Trophoblast cell (in vitro differentiated cells and primary cell): ENCODE results near the gene COA5.

ENCODE experiments used
- DNase-seq, 2 donors: peaks; one replicate each; pipeline ENCODE4 v3.0.0-alpha.2; 2016
- H2AFZ ChIP-seq: 2 replicates; pipeline ENCODE4 v1.6.1; 2013; ENCODE audit warnings: low read length, moderate library complexity, mild to moderate bottlenecking; ENCODE audit not compliant: insufficient read depth, poor library complexity
- H2AK5ac ChIP-seq: 2 replicates; pipeline ENCODE4 v1.6.1; 2013; ENCODE audit warnings: mild to moderate bottlenecking, low read length
- H2BK120ac ChIP-seq: 2 replicates; pipeline ENCODE4 v1.6.1; 2013; ENCODE audit warnings: low read length, mild to moderate bottlenecking, moderate library complexity; ENCODE audit not compliant: insufficient read depth, poor library complexity
- H2BK12ac ChIP-seq: 2 replicates; pipeline ENCODE4 v1.6.1; 2013; ENCODE audit warnings: mild to moderate bottlenecking, low read length, moderate library complexity
- H2BK5ac ChIP-seq: 2 replicates; pipeline ENCODE4 v1.6.1; 2013; ENCODE audit warnings: low read length, low read depth, moderate library complexity, mild to moderate bottlenecking; ENCODE audit not compliant: poor library complexity
- H3K14ac ChIP-seq: 2 replicates; pipeline ENCODE4 v1.6.1; 2013; ENCODE audit warnings: mild to moderate bottlenecking, low read length
- H3K18ac ChIP-seq: 2 replicates; pipeline ENCODE4 v1.6.1; 2013; ENCODE audit warnings: mild to moderate bottlenecking, low read length
- H3K23ac ChIP-seq: 2 replicates; pipeline ENCODE4 v1.6.1; 2013; ENCODE audit warnings: low read length
- H3K27ac ChIP-seq: 2 replicates; pipeline ENCODE4 v1.5.1; 2013; ENCODE audit warnings: low read depth, mild to moderate bottlenecking, inconsistent platforms, low read length, moderate library complexity
- H3K27me3 ChIP-seq: 2 replicates; pipeline ENCODE4 v1.6.1; 2013; ENCODE audit warnings: inconsistent platforms, mild to moderate bottlenecking, low read length, moderate library complexity; ENCODE audit not compliant: insufficient read depth
- H3K36me3 ChIP-seq, 2 experiments: 1 replicate in 1 of 2; 2 replicates in 1 of 2; pipeline ENCODE4 v1.6.1; 2013; ENCODE audit warnings: low read length in 2 of 2, mild to moderate bottlenecking in 2 of 2, moderate library complexity in 1 of 2; ENCODE audit not compliant: insufficient read depth in 2 of 2, control insufficient read depth in 1 of 2
- H3K4ac ChIP-seq: 2 replicates; pipeline ENCODE4 v1.6.1; 2013; ENCODE audit warnings: low read depth, mild to moderate bottlenecking, low read length, moderate library complexity
- H3K4me1 ChIP-seq, 2 experiments: 1 replicate in 1 of 2; 2 replicates in 1 of 2; pipeline ENCODE4 v1.6.1; 2013; ENCODE audit warnings: low read length in 2 of 2, mild to moderate bottlenecking in 2 of 2, moderate library complexity in 1 of 2; ENCODE audit not compliant: insufficient read depth in 2 of 2, control insufficient read depth in 1 of 2
- H3K4me2 ChIP-seq: 2 replicates; pipeline ENCODE4 v1.6.1; 2013; ENCODE audit warnings: inconsistent platforms, mild to moderate bottlenecking, low read length, moderate library complexity
- H3K4me3 ChIP-seq: 2 replicates; pipeline ENCODE4 v1.5.1; 2013; ENCODE audit warnings: mild to moderate bottlenecking, low read depth, low read length, inconsistent platforms
- H3K79me1 ChIP-seq: one replicate; pipeline ENCODE4 v1.6.1; 2013; ENCODE audit warnings: low read length
- H3K79me2 ChIP-seq: 2 replicates; pipeline ENCODE4 v1.6.1; 2013; ENCODE audit warnings: low read length, mild to moderate bottlenecking; ENCODE audit not compliant: control insufficient read depth, insufficient read depth, poor library complexity
- H3K9ac ChIP-seq: 2 replicates; pipeline ENCODE4 v1.6.1; 2013; ENCODE audit warnings: mild to moderate bottlenecking, low read length
- H3K9me3 ChIP-seq: 2 replicates; pipeline ENCODE4 v1.6.1; 2013; ENCODE audit warnings: low read depth, mild to moderate bottlenecking, control low read depth, inconsistent platforms, low read length; ENCODE audit not compliant: insufficient read depth
- H4K12ac ChIP-seq: 2 replicates; pipeline ENCODE4 v1.6.1; 2013; ENCODE audit warnings: low read depth, mild to moderate bottlenecking, low read length, moderate library complexity
- H4K8ac ChIP-seq: 2 replicates; pipeline ENCODE4 v1.6.1; 2013; ENCODE audit warnings: low read depth, mild to moderate bottlenecking, low read length, moderate library complexity
- H4K91ac ChIP-seq: one replicate; pipeline ENCODE4 v1.6.1; 2013; ENCODE audit warnings: low read depth, mild to moderate bottlenecking, low read length, moderate library complexity
- WGBS: extraction: QIAGEN DNeasy Blood & Tissue Kit; methylation state at CpG from one replicate; pipeline ENCODE4 v1.1.7; 2013; ENCODE audit warnings: missing lambda C conversion rate; ENCODE audit not compliant: insufficient read length, insufficient coverage; ENCODE audit errors: extremely low coverage; 5-methylcytosine and 5-hydroxymethylcytosine counted together

COA5 gene

GRCh38 chr2:98586551-98587140, 21.7 kb downstream of the COA5 start:
- DNase-seq = no peak
- Histone ChIP-seq H3K36me3 (peaks cover 13 to 26% of the 10 kb centered on the region in 2 experiments), H3K9me3 (no peaks in the 10 kb centered on the region), H3K4me2 (no peak overlapping the region), H3K23ac (no peak overlapping the region), H2BK120ac (no peak overlapping the region), H3K27ac (no peak overlapping the region), H2AK5ac (no peak overlapping the region), H3K4ac (no peak overlapping the region), H2BK5ac (no peak overlapping the region), H3K27me3 (no peaks in the 10 kb centered on the region), H2BK12ac (no peak overlapping the region), H3K4me1 (no peaks in the 10 kb centered on the region), H3K4me3 (no peak overlapping the region), H4K12ac (no peak overlapping the region), H2AFZ (no peak overlapping the region), H3K9ac (no peak overlapping the region), H3K14ac (no peak overlapping the region), H4K8ac (no peak overlapping the region), H3K79me1 (no peaks in the 10 kb centered on the region), H3K18ac (no peak overlapping the region), H4K91ac (no peak overlapping the region), H3K79me2 (peaks cover 2% of the 10 kb centered on the region)
- WGBS = no CpG with 5 or more reads among the region's 6 CpGs

GRCh38 chr2:98585386-98585785, 22.9 kb downstream of the COA5 start:
- DNase-seq = no peak
- no peak overlapping the region for H3K4ac ChIP-seq
- no peaks in the 10 kb centered on the region for H3K27me3 ChIP-seq
- no peak overlapping the region for H3K4me3 ChIP-seq
- WGBS = no CpG with 5 or more reads among the region's 10 CpGs
- H2BK12ac ChIP-seq = no peak overlapping the region
- no peak overlapping the region for H3K18ac ChIP-seq
- H4K8ac ChIP-seq = no peak overlapping the region
- H3K9me3 ChIP-seq = no peaks in the 10 kb centered on the region
- no peak overlapping the region for H2AFZ ChIP-seq
- no peaks in the 10 kb centered on the region for H3K79me1 ChIP-seq
- peaks cover 2% of the 10 kb centered on the region for H3K79me2 ChIP-seq
- no peaks in the 10 kb centered on the region for H3K4me1 ChIP-seq
- H3K27ac ChIP-seq = no peak overlapping the region
- H3K9ac ChIP-seq = no peak overlapping the region
- no peak overlapping the region for H2BK5ac ChIP-seq
- H2BK120ac ChIP-seq = no peak overlapping the region
- no peak overlapping the region for H3K23ac ChIP-seq
- H3K14ac ChIP-seq = no peak overlapping the region
- H4K91ac ChIP-seq = no peak overlapping the region
- H3K36me3 ChIP-seq = peaks cover 13 to 24% of the 10 kb centered on the region in 2 experiments
- H3K4me2 ChIP-seq = no peak overlapping the region
- H4K12ac ChIP-seq = no peak overlapping the region
- no peak overlapping the region for H2AK5ac ChIP-seq

- Histone ChIP-seq H3K27ac (no peak overlapping the region), H3K4me2 (no peak overlapping the region), H3K36me3 (peaks cover 17 to 23% of the 10 kb centered on the region in 2 experiments), H3K4me3 (no peak overlapping the region), H3K27me3 (no peaks in the 10 kb centered on the region), H2AFZ (no peak overlapping the region), H3K14ac (no peak overlapping the region), H3K23ac (no peak overlapping the region), H4K8ac (no peak overlapping the region), H3K9ac (no peak overlapping the region), H2AK5ac (no peak overlapping the region), H4K91ac (no peak overlapping the region), H3K79me2 (peaks cover 2% of the 10 kb centered on the region), H3K9me3 (no peaks in the 10 kb centered on the region), H2BK5ac (no peak overlapping the region), H3K4me1 (no peaks in the 10 kb centered on the region), H2BK120ac (no peak overlapping the region), H4K12ac (no peak overlapping the region), H3K4ac (no peak overlapping the region), H3K79me1 (no peaks in the 10 kb centered on the region), H2BK12ac (no peak overlapping the region), H3K18ac (no peak overlapping the region)
- no peak for DNase-seq
- no CpG with 5 or more reads among the region's 10 CpGs for WGBS
Observed at GRCh38 chr2:98583816-98584618, 24.3 kb downstream of the COA5 start.

DNA sequence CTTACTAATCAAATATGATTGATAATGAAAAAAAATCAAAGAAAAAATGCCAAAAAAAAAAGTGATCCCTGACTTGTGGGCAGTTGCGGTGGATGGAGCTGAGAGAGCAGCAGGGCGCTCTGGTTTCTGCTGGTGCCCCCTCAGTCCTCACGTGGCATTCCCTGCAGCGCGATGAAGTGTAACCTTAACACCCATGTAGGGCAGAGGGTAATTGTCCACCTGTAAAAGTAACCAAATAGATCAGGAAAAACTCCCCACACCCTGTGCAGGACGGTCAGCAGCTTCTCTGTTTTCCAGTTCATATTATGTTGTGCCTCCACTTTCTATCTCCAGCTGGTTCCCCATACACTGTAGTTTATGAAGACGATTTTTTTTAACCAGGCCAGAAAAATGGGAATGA, 25.0 kb downstream of the COA5 start:
- no peaks in the 10 kb centered on the region for H3K79me1 ChIP-seq
- H3K18ac ChIP-seq = no peak overlapping the region
- no peak overlapping the region for H4K91ac ChIP-seq
- no peak overlapping the region for H3K4ac ChIP-seq
- no peak overlapping the region for H2BK5ac ChIP-seq
- H3K27ac ChIP-seq = no peak overlapping the region
- peaks cover 14 to 23% of the 10 kb centered on the region in 2 experiments for H3K36me3 ChIP-seq
- H3K14ac ChIP-seq = no peak overlapping the region
- DNase-seq = no peak
- no peak overlapping the region for H3K4me2 ChIP-seq
- no peak overlapping the region for H4K12ac ChIP-seq
- H4K8ac ChIP-seq = no peak overlapping the region
- no peak overlapping the region for H2AK5ac ChIP-seq
- H3K9ac ChIP-seq = no peak overlapping the region
- H2AFZ ChIP-seq = no peak overlapping the region
- no peaks in the 10 kb centered on the region for H3K27me3 ChIP-seq
- no peak overlapping the region for H3K23ac ChIP-seq
- no peaks in the 10 kb centered on the region for H3K9me3 ChIP-seq
- H3K4me1 ChIP-seq = no peaks in the 10 kb centered on the region
- WGBS = no CpG with 5 or more reads among the region's 7 CpGs
- no peak overlapping the region for H2BK12ac ChIP-seq
- peaks cover 2% of the 10 kb centered on the region for H3K79me2 ChIP-seq
- no peak overlapping the region for H2BK120ac ChIP-seq
- no peak overlapping the region for H3K4me3 ChIP-seq
